Measurements from ENCODE around the gene KIAA0513.

Gene KIAA0513

DNA sequence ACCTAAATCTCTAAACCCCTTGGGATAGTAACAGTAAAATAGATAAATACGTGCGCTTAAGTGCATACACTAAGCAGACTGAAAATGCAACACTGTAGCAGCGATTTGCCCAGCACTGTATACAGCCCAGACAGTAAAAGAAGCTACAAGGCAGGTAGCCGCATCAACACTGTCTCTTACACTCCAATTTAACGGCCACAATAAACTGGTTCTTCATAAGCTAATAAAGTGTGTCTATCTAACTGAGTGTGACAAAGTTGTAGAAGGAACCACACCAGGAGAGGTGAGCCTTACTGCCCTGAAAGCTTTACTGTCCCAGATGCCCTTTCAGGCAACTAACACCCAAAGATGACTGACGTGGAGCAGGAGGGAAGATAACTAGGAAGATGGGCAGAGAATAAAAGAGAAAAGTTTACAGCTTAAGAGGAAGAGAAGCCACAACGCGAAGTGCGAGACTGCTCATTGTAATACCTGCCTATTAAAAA is 17.1 kb upstream of the KIAA0513 start:
- H3K4me3 ChIP-seq (ENCODE audit: low read depth, low read length): peak overlapping the region; percentile 62
- DNase-seq (ENCODE audit: low read depth): no peak
- no peak for TF ChIP-seq CTCF (IDR thresholded peaks at IDR 0.05; ENCODE audit: low read depth, low read length, missing control alignments)

- peak; percentile 47 for DNase-seq (ENCODE audit: low read depth)
- H3K4me3 ChIP-seq (ENCODE audit: low read depth, low read length): peak within 1 kb of the TSS; percentile 62
- TF ChIP-seq CTCF (IDR thresholded peaks at IDR 0.05; ENCODE audit: low read depth, low read length, missing control alignments): no peak
These were observed 16.4 kb upstream of the KIAA0513 start, which contains the start of gene ZDHHC7 for GRCh38 chr16:85010931-85011845. ZDHHC7 (minus strand) TSS chr16:85011535; CDS start chr16:84990618, 20,917 bp downstream.

DNA sequence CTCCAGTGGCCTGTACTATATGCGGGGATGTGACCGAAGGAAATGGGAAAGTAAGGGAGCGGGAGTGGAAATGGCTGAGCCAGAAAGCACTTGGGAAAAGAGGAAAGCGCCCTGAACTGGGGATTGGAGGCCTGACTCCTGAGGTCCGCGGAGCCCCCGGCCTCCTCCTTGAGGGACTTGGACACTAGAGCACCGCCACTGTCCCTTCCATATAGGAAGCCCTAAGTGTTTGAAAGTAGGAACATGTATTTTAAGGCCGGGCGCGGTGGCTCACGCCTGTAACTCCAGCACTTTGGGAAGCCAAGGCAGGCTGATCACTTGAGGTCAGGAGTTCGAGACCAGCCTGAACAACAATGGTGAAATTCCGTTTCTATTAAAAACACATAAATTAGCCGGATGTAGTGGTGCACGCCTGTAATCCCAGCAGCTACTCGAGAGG is 15.7 kb upstream of the KIAA0513 start:
- peak overlapping the region; percentile 62 for H3K4me3 ChIP-seq (ENCODE audit: low read depth, low read length)
- no peak for TF ChIP-seq CTCF (IDR thresholded peaks at IDR 0.05; ENCODE audit: low read depth, low read length, missing control alignments)
- DNase-seq (ENCODE audit: low read depth): no peak

DNA sequence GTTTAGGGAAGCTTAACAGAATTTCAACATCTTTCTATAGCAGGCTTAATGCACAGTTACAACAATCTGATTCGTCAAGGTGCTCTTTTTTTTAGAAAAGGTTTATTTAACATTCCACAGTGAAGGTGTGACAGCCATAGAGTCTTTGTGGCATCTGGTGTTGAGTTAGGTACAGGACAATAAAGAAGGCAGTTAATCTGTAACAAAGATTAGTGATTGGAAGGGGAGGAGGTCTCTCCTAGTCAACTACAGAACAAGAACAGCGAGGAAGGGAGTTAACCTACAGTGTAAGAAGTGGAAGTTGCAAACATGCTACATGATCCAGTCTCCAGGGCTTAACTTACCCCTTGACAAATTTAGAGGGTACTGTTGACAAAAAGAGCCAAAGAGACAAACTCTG is 13.3 kb upstream of the KIAA0513 start:
- DNase-seq (ENCODE audit: low read depth): no peak
- no peak overlapping the region for H3K4me3 ChIP-seq (ENCODE audit: low read depth, low read length)
- TF ChIP-seq CTCF (IDR thresholded peaks at IDR 0.05; ENCODE audit: low read depth, low read length, missing control alignments): no peak

- H3K4me3 ChIP-seq (ENCODE audit: low read depth, low read length): no peak overlapping the region
- TF ChIP-seq CTCF (IDR thresholded peaks at IDR 0.05; ENCODE audit: low read depth, low read length, missing control alignments): no peak
These were observed 12.0 kb upstream of the KIAA0513 start for GRCh38 chr16:85015481-85016187.

DNA sequence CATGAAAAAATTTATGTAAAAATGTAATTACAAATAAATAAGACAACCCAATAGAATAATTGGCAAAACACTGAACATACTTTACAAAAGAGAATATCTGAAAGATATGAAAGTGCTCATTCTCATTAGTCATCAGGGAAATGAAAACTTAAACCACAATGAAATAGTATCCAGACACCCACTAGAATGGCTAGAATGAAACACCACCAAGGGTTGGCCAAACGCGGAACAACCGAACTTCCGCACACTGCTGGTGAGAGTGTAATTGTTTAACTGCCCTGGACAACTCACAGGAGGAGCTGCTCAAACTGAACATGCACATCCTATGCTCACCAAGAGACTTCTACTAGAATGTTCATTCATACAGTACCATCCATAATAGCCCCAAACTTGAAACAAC is 10.4 kb upstream of the KIAA0513 start:
- no peak overlapping the region for H3K4me3 ChIP-seq (ENCODE audit: low read depth, low read length)
- no peak for TF ChIP-seq CTCF (IDR thresholded peaks at IDR 0.05; ENCODE audit: low read depth, low read length, missing control alignments)
- no peak for DNase-seq (ENCODE audit: low read depth)

More at GRCh38 chr16:85015481-85016187, 12.0 kb upstream of the KIAA0513 start:
- DNase-seq (ENCODE audit: low read depth): no peak
